Prostate gland (tissue), 2 donors: ENCODE results near the gene CTIF.

Source experiments
- CTCF ChIP-seq, 4 experiments: fragments of 200-600 bp in 2 of 4; fragments of 450-650 bp in 2 of 4; sonication (generic) in 2 of 4; IDR thresholded peaks; 1 replicate in 3 of 4; 2 replicates in 1 of 4; pipeline ENCODE4 v1.5.1; 2016 to 2019; ENCODE audit warnings: antibody characterized with exemption in 4 of 4, mild to moderate bottlenecking in 2 of 4, moderate library complexity in 2 of 4
- POLR2A ChIP-seq: fragments of 450-650 bp; IDR thresholded peaks from one replicate; pipeline ENCODE4 v1.6.1; 2016; ENCODE audit warnings: antibody characterized with exemption, mild to moderate bottlenecking
- POLR2AphosphoS5 ChIP-seq: sonication (generic); formaldehyde crosslinking; IDR thresholded peaks from one replicate; pipeline ENCODE4 v1.6.1; 2017; ENCODE audit warnings: antibody characterized with exemption

- TF ChIP-seq POLR2AphosphoS5 (no peak), CTCF (IDR thresholded peaks at IDR 0.05) (no peak), POLR2A (no peak)
Measured at GRCh38 chr18:48574667-48575300, 36.0 kb downstream of the CTIF start.
